HepG2 (cell line): ENCODE data around the gene B3GNT7. TPM values are rescaled to one million over a fixed set of nuclear protein-coding genes. Genes with fewer than 3 reads are reported as not detected.

ENCODE experiments used
- ARNTL ChIP-seq: sonication (generic); formaldehyde crosslinking; IDR thresholded peaks from 2 replicates; pipeline ENCODE4 v1.4.0; 2020; ENCODE audit warnings: mild to moderate bottlenecking, missing genetic modification reagents
- CEBPG ChIP-seq: IDR thresholded peaks from 2 replicates; pipeline ENCODE4 v1.6.1; 2016
- EEA1 ChIP-seq: sonication (generic); formaldehyde crosslinking; IDR thresholded peaks from 2 replicates; pipeline ENCODE4 v1.5.1; 2020; ENCODE audit warnings: mild to moderate bottlenecking, missing genetic modification reagents, borderline replicate concordance
- ESRRA ChIP-seq: sonication (generic); formaldehyde crosslinking; IDR thresholded peaks from 2 replicates; pipeline ENCODE4 v1.5.1; 2020; ENCODE audit warnings: mild to moderate bottlenecking, low read depth, missing genetic modification reagents
- GATAD2A ChIP-seq: IDR thresholded peaks from 2 replicates; pipeline ENCODE4 v1.6.1; 2016
- HNF1A ChIP-seq, 2 experiments: sonication (generic) in 1 of 2; formaldehyde crosslinking in 1 of 2; IDR thresholded peaks; 2 replicates each; pipeline versions ENCODE4 v1.4.0 to v1.6.1; 2016 to 2020; ENCODE audit warnings: borderline replicate concordance in 1 of 2, low read depth in 1 of 2, mild to moderate bottlenecking in 1 of 2, missing genetic modification reagents in 1 of 2
- HNF4A ChIP-seq: sonication (generic); formaldehyde crosslinking; IDR thresholded peaks from 2 replicates; pipeline ENCODE4 v1.4.0; 2020; ENCODE audit warnings: missing genetic modification reagents
- PREB ChIP-seq: sonication (generic); formaldehyde crosslinking; IDR thresholded peaks from 2 replicates; pipeline ENCODE4 v1.4.0; 2020; ENCODE audit warnings: missing genetic modification reagents
- SMARCC2 ChIP-seq: fragments of 450-650 bp; IDR thresholded peaks from 2 replicates; pipeline ENCODE4 v1.6.1; 2017; ENCODE audit warnings: antibody characterized with exemption, mild to moderate bottlenecking
- SPEN ChIP-seq: sonication (generic); formaldehyde crosslinking; IDR thresholded peaks from 2 replicates; pipeline ENCODE4 v1.5.1; 2020; ENCODE audit warnings: low read depth, mild to moderate bottlenecking, missing genetic modification reagents
- ZBTB39 ChIP-seq: sonication (generic); formaldehyde crosslinking; IDR thresholded peaks from 2 replicates; pipeline ENCODE4 v1.5.0; 2020; ENCODE audit warnings: missing genetic modification reagents
- ZFX ChIP-seq: sonication (generic); formaldehyde crosslinking; IDR thresholded peaks from 2 replicates; pipeline ENCODE4 v1.4.0; 2020; ENCODE audit warnings: mild to moderate bottlenecking, low read depth, missing genetic modification reagents, moderate library complexity
- ZMYM4 ChIP-seq: sonication (generic); formaldehyde crosslinking; IDR thresholded peaks from 2 replicates; pipeline ENCODE4 v1.8.1; 2023; ENCODE audit warnings: mild to moderate bottlenecking, missing genetic modification reagents
- ZNF160 ChIP-seq: sonication (generic); formaldehyde crosslinking; IDR thresholded peaks from 2 replicates; pipeline ENCODE4 v1.8.0; 2022; ENCODE audit warnings: mild to moderate bottlenecking, inconsistent platforms, missing genetic modification reagents
- ZNF335 ChIP-seq: sonication (generic); formaldehyde crosslinking; IDR thresholded peaks from 2 replicates; pipeline ENCODE4 v1.4.0; 2020; ENCODE audit warnings: missing genetic modification reagents
- ZNF430 ChIP-seq: sonication (generic); formaldehyde crosslinking; IDR thresholded peaks from 2 replicates; pipeline ENCODE4 v1.9.0; 2021; ENCODE audit warnings: mild to moderate bottlenecking, missing genetic modification reagents
- ZNF446 ChIP-seq: sonication (generic); formaldehyde crosslinking; IDR thresholded peaks from 2 replicates; pipeline ENCODE4 v1.5.0; 2020; ENCODE audit warnings: mild to moderate bottlenecking, missing genetic modification reagents
- ZNF512B ChIP-seq: sonication (generic); formaldehyde crosslinking; IDR thresholded peaks from 2 replicates; pipeline ENCODE4 v1.5.1; 2020; ENCODE audit warnings: missing genetic modification reagents, mild to moderate bottlenecking, borderline replicate concordance
- ZNF879 ChIP-seq: sonication (generic); formaldehyde crosslinking; IDR thresholded peaks from 2 replicates; pipeline ENCODE4 v1.8.1; 2023; ENCODE audit warnings: missing genetic modification reagents
- polyA plus RNA-seq, 8 experiments: library from polyadenylated mRNA; depleted of rRNA in 3 of 8; stranded (reverse) in 7 of 8; unstranded in 1 of 8; fragments of >200 nt; fragmentation: Illumina TruSeq in 4 of 8; extraction: Trizol in 4 of 8; gene quantifications; 2 replicates each; pipeline versions ENCODE4 v1.2.1 to v1.2.3, GENCODE V29; 2011 to 2016; ENCODE audit warnings: low read depth in 4 of 8, missing spikeins in 1 of 8, mixed read lengths in 1 of 8; ENCODE audit not compliant: insufficient read depth in 1 of 8
- total RNA-seq, 5 experiments: library from RNA; depleted of rRNA; stranded (reverse); fragments of >200 nt; fragmentation: Illumina TruSeq; extraction: Trizol; gene quantifications; 2 replicates each; pipeline ENCODE4 v1.2.3, GENCODE V29; 2016; ENCODE audit warnings: low read depth in 1 of 5

Gene B3GNT7
- total and polyA plus RNA-seq, 2 of the 13 experiments (the other 11 are each of a cell fraction or from before 2014, with no cell fraction given), result 0.04 to 0.24 TPM

DNA sequence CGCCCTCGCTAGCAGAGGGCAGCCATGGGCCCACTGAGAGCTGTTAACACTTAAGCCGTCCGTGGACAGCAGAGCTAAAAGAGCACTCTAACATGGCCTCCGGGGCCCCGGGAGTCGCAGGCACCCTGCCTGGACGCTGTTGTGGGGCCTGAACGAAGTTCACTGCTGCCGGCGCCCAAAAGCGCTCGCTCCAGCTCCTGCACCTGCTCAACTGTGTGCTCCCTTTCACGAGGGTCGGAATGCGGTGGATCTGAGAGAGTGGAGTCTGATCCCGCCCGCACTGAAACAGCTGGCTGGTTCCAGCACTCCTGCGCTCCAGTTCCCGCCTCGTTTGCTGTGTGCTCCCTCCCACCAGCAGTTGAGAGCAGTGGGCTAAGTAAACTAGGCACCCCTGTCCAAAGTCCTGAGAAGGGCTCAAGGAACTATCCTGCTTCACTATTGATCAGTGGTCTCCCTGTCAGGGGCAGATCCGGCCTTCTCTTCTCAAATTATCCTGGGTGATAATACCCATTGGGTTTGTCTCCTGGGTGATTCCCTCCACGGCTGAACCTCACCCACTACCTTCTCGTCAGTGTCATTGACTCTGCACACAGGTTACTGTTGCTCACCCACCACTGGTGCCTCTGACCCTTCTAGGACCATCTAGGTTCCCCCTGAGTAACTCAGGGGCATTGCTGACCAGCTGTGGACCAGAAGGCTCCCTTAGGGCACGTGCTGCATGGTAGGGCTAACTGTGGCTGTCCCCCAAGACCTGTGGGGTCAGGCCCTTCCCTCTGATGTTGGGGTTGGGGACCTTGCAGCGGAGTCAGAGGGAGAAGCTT, 23.5 kb downstream of the B3GNT7 start (continued):
- TF ChIP-seq ZNF160 (CRISPR knock-in tag), result no peak
- TF ChIP-seq ZNF446, result peak; percentile 62; the same call in 1 of the 2 replicates
- peak; percentile 25; the same call in 1 of the 2 replicates for TF ChIP-seq GATAD2A (CRISPR knock-in tag)
- TF ChIP-seq ZFX, result peak; percentile 58
- TF ChIP-seq ZBTB39 (CRISPR knock-in tag), result no peak
- peak; percentile 48; the same call in 1 of the 2 replicates for TF ChIP-seq SPEN
- 0 out of 2 replicates have a peak, but pooled peaks have one; percentile 24 for TF ChIP-seq PREB (CRISPR knock-in tag)
- peak; percentile 86 for TF ChIP-seq ZNF430 (CRISPR knock-in tag)
- no peak for TF ChIP-seq CEBPG (CRISPR knock-in tag)
- no peak for TF ChIP-seq SMARCC2
- no peak for TF ChIP-seq HNF1A (IDR thresholded peaks at IDR 0.05; ENCODE audit: low read depth)
- peak; percentile 22; the same call in 1 of the 2 replicates for TF ChIP-seq HNF1A (CRISPR knock-in tag; IDR thresholded peaks at IDR 0.05; ENCODE audit: borderline replicate concordance)
- 0 out of 2 replicates have a peak, but pooled peaks have one; percentile 17 for TF ChIP-seq ARNTL (CRISPR knock-in tag)
- TF ChIP-seq EEA1 (CRISPR knock-in tag), result peak; percentile 82; the same call in 1 of the 2 replicates
- TF ChIP-seq ZNF335 (CRISPR knock-in tag), result no peak
- peak; percentile 37; the same call in 1 of the 2 replicates for TF ChIP-seq ZMYM4
- 0 out of 2 replicates have a peak, but pooled peaks have one; percentile 22 for TF ChIP-seq ZNF512B (CRISPR knock-in tag)
- TF ChIP-seq ESRRA, result peak; percentile 43; the same call in 1 of the 2 replicates
- peak; percentile 70 for TF ChIP-seq HNF4A (CRISPR knock-in tag)
- TF ChIP-seq ZNF879 (CRISPR knock-in tag), result no peak
